Stimulated activated CD8-positive, alpha-beta memory T cell treated with anti-CD3 and anti-CD28 coated beads, Interleukin-7, amount 100 ng/mL, for 24 hours (primary cell): Measurements from ENCODE around the gene TNFSF11.

Experiments
- DNase-seq: peaks from one replicate; pipeline ENCODE4 v3.0.0-alpha.2; 2020; ENCODE audit warnings: low read depth

Gene TNFSF11

DNA sequence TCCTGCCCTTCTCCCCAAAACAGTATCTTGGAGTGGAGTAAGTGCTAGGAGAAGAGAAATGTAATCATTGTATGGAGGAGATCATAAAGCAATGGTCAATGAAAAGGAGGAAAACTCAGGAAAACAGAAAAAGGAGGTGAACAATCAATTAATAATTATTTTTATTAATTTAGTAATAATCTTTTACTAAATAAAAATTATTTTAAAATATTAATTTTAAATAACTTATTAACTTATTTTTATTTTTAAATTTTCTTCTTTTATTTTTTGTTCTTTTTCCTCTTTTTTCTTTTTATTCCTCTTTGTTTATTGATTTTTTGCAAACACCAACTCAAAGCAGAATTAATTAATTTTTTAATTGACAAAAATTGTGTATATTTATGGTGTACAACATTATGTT lies 80.3 kb downstream of the TNFSF11 start:
- DNase-seq, result no peak

DNA sequence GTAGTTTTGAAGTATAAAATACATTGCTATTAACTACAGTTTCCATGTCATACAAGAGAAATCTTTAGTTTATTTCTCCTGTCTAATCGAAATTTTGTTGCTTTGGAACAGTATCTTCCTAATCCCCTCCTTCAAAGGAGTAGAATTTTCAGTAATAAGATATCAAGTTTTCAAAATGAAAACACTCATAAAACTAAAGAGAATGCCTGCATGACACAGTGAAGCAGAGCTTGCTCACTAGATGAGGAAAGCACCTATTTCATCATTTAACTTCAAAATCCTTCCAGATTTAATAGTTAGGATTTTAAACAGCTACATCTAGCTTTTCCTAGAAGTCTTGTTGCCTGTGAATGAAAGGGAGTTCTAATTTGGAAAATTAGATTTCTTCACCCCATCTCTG lies 80.8 kb downstream of the TNFSF11 start:
- no peak for DNase-seq

DNA sequence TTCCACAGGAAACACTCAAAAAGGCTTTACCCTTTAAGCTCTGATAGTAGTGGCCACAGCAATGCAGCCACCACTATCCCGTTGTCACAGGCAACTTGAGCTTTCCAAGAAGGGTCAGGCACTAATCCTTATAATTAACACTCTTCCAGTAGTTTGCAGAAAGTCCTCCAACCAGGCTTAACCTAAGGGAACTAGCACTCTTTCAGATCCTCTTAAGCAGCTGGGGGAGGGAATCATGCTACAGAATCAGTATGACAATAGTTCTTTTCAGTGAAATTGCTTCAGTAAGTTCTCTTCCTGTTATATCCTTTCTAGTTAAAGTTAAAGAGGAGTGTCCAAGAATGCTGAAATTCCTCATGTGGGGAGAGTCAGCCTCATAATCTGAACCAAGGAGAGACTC lies 82.2 kb downstream of the TNFSF11 start:
- DNase-seq, result no peak

DNA sequence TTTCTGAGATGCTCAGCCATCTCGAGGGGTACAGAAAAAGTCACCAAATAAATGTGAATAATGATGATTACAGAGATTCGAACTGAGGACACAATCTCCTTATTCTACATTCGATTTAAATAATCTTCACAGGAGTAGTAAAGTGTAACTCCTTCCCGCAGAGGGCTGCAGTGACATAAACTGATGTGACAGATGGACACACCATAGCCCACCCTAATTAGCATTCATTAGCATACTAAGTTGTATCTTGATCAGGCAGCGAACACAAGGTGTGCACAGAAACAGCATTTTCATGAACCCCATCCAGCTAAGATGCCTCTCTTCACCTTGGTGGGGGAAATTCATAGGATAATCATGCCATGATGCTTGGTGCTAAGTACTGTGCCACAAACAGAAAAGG lies 83.0 kb downstream of the TNFSF11 start:
- DNase-seq, result no peak
